ENCODE results near the gene HTD2. TPM values are rescaled to one million over a fixed set of nuclear protein-coding genes. Genes with fewer than 3 reads are reported as not detected.

HTD2 gene
- polyA plus RNA-seq, 1 experiment = 5.2 TPM

DNA sequence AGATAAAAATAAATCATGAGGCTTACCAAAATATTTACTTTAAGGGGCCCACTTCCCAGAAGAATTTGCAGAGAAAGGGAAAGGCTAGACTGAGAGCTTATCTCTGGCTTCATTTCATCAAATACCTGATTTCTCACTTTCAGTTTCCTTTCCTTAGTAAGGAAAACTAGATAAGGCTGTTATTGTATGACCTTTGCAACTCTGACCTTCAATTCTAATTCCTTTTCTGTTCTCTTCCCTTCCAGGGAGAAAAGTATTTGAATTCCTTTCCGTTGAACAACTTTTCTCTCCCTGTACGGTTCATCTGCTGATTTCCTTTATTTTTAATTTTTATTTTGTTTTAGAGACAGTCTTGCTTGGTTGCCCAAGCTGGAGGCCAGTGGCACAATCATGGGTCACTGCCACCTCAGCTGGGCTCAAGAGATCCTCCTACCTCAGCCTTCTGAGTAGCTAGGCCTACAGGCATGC is 19.2 kb downstream of the HTD2 start:
- ChIA-PET POLR2A (no interaction called here), CTCF (interaction anchor here (1.2 to 1.9 kb wide), 5 partner anchors 19 to 167 kb away, joined by 3 to 6 read pairs (median 3); partner anchors contain the start of genes HTD2, KCTD6 and RPP14)
- no peak for DNase-seq (ENCODE audit: low read depth)
- no peaks in the 10 kb centered on the region for H3K36me3 ChIP-seq (ENCODE audit: control insufficient read depth, insufficient read depth, low read length)
- TF ChIP-seq, protein P1, sequence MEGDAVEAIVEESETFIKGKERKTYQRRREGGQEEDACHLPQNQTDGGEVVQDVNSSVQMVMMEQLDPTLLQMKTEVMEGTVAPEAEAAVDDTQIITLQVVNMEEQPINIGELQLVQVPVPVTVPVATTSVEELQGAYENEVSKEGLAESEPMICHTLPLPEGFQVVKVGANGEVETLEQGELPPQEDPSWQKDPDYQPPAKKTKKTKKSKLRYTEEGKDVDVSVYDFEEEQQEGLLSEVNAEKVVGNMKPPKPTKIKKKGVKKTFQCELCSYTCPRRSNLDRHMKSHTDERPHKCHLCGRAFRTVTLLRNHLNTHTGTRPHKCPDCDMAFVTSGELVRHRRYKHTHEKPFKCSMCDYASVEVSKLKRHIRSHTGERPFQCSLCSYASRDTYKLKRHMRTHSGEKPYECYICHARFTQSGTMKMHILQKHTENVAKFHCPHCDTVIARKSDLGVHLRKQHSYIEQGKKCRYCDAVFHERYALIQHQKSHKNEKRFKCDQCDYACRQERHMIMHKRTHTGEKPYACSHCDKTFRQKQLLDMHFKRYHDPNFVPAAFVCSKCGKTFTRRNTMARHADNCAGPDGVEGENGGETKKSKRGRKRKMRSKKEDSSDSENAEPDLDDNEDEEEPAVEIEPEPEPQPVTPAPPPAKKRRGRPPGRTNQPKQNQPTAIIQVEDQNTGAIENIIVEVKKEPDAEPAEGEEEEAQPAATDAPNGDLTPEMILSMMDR (IDR thresholded peaks at IDR 0.05; ENCODE audit: insufficient read depth, low read depth, low read length) = no peak
- no peaks in the 10 kb centered on the region for H3K27me3 ChIP-seq (ENCODE audit: control insufficient read depth, insufficient read depth, low read length)
- no peak overlapping the region for H3K4me3 ChIP-seq (ENCODE audit: low read depth, low read length)

DNA sequence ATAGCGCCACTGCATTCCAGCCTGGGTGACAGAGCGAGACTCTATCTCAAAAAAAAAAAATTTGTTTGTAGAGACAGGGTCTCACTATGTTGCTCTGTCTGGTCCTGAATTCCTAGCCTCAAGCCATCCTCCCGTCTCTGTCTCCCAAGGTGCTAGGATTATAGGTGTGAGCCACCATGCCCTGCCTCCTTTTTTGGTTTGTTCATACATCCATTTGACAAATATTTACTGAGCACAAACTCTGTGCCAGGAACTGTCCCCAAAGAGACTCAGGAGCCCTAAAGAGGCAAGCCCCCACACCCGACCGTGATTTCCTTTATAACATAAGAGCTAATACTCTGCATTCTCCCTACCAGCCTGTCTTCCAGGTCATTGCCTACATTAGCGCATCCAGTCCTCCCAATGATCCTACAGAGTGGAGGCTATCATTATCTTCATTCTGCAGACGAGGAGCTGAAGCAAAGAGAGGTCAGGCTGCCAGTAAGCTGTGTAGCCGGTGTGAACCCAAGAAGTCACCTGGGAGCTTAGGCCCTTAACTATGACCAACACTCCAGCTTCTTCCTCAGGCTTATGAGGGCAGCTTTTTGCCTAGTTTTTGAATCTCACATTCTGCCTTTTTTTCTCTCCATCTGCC is 20.1 kb downstream of the HTD2 start:
- POLR2A ChIA-PET = no interaction called here
- Histone ChIP-seq H3K27me3 (ENCODE audit: control insufficient read depth, insufficient read depth, low read length) (no peaks in the 10 kb centered on the region), H3K36me3 (ENCODE audit: control insufficient read depth, insufficient read depth, low read length) (no peaks in the 10 kb centered on the region), H3K4me3 (ENCODE audit: low read depth, low read length) (no peak overlapping the region)
- TF ChIP-seq, protein P1 (IDR thresholded peaks at IDR 0.05; ENCODE audit: insufficient read depth, low read depth, low read length) = no peak
- no peak for DNase-seq (ENCODE audit: low read depth)
- CTCF ChIA-PET = interaction anchor here (0.9 to 1.9 kb wide), 5 partner anchors 11 to 89 kb away, joined by 3 to 6 read pairs (median 4); partner anchors contain the start of gene HTD2

DNA sequence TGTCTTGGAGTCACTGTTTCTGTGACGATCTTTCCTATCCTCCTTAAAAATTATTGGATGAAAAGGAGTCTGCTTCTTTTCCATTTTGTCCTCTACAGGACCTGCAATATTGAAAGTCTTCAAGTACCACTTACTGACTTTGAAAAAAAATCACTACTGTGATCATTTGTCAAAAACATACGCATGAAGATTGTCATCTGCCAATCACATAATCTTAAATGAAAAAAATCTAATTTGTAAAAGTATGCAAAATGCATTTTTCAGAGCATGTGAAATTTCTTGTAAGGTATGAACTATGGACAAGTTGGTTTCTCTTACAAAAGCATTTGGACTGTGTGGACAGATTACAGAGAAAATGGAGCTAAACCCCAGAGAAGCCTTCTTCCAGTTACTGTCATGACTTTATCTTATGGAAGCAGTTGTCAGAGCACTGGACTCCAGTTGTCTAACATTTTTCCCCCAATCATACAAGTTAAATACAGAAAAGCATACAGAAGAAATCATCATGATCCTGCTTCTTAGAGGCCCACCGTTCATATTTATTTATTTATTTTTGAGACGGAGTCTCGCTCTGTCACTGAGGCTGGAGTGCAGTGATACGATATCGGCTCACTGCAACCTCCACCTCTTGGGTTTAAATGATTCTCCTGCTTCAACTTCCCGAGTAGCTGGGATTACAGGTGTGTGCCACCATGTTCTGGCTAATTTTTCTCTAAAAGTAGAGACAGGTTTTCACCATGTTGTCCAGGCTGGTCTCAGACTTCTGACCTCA is 23.0 kb downstream of the HTD2 start:
- no peaks in the 10 kb centered on the region for H3K27me3 ChIP-seq (ENCODE audit: control insufficient read depth, insufficient read depth, low read length)
- no peaks in the 10 kb centered on the region for H3K36me3 ChIP-seq (ENCODE audit: control insufficient read depth, insufficient read depth, low read length)
- TF ChIP-seq, protein P1 (IDR thresholded peaks at IDR 0.05; ENCODE audit: insufficient read depth, low read depth, low read length) = no peak
- ChIA-PET CTCF (interaction anchor here (0.9 to 1.7 kb wide), 2 partner anchors 23 to 161 kb away, joined by 3 read pairs; partner anchors contain the start of genes HTD2 and RPP14), POLR2A (no interaction called here)
- no peak overlapping the region for H3K4me3 ChIP-seq (ENCODE audit: low read depth, low read length)
- no peak for DNase-seq (ENCODE audit: low read depth)

DNA sequence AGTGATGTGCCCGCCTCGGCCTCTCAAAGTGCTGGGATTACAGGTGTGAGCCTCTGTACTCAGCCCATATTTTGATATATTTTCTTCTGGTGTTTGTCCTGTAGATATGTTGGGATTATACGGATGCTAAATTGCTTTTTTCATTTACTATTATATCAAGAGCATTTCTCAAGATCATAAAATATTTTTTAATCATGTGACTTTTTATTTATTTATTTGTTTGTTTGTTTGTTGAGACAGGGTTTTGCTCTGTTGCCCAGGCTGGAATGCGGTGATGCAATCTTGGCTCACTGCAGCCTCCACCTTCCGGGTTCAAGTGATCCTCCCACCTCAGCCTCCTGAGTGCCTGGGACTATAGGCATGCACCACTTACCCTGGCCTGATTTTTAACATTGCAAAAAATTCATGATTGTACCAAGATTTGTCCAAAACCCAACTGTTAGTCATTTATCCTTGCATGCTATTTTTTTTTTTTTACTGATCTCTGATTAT is 23.6 kb downstream of the HTD2 start:
- no peak for DNase-seq (ENCODE audit: low read depth)
- ChIA-PET POLR2A (no interaction called here), CTCF (interaction anchor here (0.9 to 5.5 kb wide), 3 partner anchors 8 to 161 kb away, joined by 3 to 20 read pairs (median 4); no protein-coding TSS in a partner anchor)
- Histone ChIP-seq H3K27me3 (ENCODE audit: control insufficient read depth, insufficient read depth, low read length) (no peaks in the 10 kb centered on the region), H3K4me3 (ENCODE audit: low read depth, low read length) (no peak overlapping the region), H3K36me3 (ENCODE audit: control insufficient read depth, insufficient read depth, low read length) (no peaks in the 10 kb centered on the region)
- TF ChIP-seq, protein P1 (IDR thresholded peaks at IDR 0.05; ENCODE audit: insufficient read depth, low read depth, low read length) = no peak
